GM18498 (cell line): ENCODE data around the gene PSMD13.
A peak's percentile ranks its signal among the peaks of the same experiment; 100 is the strongest.
"Not testable (repeated sequence)": the region's sequence is repeated elsewhere in the genome, so short reads cannot be mapped to it uniquely, and the experiment has no call there.

Source experiments
- ATAC-seq: cut with Tn5 transposase; IDR thresholded peaks from one replicate; pipeline ENCODE4 v1.9.1; 2021; ENCODE audit warnings: mild to moderate bottlenecking, moderate library complexity; ENCODE audit not compliant: unreplicated experiment

PSMD13 gene

DNA sequence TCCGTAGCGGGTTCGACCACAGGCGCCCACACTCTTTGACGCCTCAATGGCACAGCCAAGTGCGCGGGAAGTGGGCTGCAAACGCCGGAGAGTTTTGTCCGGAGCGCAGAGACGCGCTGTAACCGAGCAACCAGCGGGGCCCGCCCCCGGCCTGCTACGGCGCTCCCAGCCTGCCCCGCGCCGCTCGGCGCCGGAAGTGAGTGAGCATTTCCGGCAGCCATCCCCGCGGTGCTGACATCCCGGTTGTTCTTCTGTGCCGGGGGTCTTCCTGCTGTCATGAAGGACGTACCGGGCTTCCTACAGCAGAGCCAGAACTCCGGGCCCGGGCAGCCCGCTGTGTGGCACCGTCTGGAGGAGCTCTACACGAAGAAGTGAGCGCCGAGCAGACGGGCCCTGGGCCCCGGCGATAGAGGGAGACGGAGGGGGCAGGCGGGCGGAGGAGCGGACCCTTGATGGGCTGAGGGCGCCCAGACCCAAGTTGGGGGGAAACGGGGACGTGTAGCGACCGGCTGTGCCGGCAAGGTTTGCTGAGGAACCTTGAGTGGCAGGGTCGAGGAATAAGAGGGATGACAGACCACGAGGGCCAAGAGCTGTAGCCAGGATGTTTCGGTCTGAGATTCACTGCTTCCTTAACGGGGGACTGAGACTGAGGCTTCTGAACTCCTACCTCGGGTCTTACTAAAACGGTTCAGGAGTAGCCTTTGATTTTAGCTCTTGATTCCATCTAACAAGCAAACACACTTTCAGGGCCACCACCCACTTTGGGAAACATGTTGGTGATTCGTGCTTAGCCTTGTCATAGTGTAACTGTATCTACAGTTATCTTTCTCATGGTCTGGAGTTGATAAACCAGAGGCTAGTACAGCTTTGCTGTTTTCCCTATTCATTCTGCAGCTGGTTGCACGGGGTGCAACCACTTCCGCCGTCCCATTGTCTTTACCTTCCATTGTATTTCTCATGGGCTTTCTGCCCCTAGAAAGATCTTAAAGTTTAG lies at the start of gene PSMD13:
TSS of gene PSMD13 (plus strand) at position 203 of the 994 bp plus-strand sequence. CDS start at position 277, 74 bp downstream.
- ATAC-seq: peak; percentile 82

- ATAC-seq: peak; percentile 23
Measured at GRCh38 chr11:189200-189783, 47.5 kb upstream of the PSMD13 start.

- peak; percentile 80 for ATAC-seq
Measured at GRCh38 chr11:189843-190311, 46.9 kb upstream of the PSMD13 start.

GRCh38 chr11:190546-190945 lies 46.2 kb upstream of the PSMD13 start:
- not testable (repeated sequence) for ATAC-seq

DNA sequence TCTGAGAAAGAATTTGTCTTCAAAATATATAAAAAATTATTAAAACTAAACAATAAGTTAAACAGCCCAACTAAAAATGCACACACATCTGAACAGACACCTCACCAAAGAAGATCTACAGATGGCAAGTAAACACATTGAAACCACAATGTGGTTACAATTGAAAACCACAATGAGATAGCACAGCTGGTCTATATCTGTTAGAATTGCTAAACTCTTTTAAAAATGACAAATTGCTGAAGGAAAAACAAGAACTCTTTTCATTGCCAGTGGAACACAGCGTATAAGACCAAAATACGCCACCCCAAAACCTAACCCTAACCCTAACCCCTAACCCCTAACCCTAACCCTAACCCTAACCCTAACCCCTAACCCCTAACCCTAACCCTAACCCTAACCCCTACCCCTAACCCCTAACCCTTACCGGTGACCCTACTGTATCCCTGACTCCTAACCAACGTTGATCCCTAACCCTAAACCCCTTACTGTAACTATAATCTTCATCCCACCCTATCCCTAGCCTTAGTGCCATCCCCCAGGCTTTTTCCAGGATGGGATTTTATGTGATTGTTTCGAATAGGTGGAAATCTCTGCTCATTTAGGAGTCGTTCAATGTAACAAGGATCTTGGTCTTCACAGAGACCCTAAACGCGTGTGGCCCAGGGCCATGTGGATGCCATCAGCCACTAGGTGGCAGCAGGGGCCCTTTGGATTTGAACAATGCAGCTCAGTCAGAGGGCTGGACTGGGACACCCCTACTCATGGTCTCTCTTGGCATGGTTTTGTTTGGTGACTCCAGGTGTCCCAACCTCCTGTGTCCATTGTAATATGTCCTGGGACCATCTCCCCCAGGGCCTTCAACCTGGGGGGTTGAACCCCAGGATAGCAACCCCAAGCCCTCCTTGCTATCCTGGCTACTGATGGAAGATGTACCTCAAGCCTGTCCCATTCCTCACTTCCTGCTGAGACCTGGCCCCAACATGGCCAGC lies 45.0 kb upstream of the PSMD13 start:
- ATAC-seq: not testable (repeated sequence)

DNA sequence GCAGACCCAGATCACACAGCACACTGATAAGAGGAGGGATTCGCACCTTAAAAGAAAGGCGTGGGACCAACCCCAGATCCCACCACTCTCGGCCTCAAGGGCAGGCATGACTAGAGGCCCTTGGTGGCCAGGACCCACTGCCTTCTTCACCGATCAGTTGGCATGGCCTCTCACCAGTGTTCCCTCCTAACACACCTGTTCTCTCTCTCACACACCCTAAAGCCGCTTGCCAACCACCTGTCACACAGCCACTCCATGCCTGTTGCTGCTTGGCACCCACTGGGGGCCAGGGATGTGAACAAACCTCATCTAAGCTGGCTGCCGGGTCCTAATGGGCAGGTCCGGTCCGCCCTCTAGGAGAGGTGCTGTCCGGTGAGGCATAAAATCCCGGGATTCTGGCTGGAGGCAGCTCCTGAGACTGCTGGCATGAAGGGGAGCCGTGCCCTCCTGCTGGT lies 44.1 kb upstream of the PSMD13 start, which contains the start of gene SCGB1C1:
TSS of gene SCGB1C1 (plus strand) at position 405 of the 455 bp plus-strand sequence. CDS start at position 427, 22 bp downstream.
- ATAC-seq: not testable (repeated sequence)

GRCh38 chr11:193481-193880 lies 43.3 kb upstream of the PSMD13 start:
- not testable (repeated sequence) for ATAC-seq

DNA sequence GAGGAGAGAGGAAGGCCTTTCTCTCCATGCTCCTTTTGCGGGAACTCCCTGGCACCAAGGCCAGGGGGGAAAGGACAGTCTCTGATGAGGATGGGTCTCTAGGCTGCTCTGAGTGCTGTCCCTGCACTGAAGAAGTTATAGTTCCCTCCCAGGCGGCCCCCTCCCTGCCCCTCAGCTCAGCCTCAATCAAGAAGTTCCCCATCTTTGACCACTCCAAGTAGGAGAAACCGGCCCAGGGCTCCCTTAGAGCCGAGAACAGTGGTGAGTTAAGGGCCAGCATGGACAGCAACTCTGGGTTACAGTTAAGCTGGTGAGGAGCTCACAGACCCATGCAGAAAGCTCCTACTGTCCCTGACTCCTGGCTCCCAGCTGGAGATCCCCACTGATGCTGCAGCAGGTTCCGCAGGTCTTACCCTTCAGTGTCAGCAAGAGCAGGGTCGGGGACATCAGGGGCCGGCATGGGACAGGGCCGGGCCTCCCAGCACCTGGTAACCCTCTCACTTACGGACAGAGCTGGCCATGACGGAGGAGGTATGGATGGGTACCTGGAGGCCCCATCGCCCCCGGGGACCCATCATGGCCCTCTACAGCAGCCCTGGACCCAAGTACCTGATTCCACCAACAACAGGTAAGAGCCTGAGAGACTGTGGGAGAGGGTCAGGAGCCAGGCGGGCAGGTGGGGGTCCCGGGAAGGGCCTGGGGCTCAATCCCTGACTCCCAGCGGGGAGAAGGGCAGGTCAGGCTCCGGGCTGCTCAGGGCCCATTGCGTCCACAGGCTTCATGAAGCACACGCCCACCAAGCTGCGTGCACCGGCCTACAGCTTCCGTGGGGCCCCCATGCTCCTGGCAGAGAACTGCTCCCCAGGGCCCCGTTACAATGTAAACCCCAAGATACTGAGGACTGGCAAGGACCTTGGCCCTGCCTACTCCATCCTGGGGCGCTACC lies 39.7 kb upstream of the PSMD13 start:
- no peak for ATAC-seq

DNA sequence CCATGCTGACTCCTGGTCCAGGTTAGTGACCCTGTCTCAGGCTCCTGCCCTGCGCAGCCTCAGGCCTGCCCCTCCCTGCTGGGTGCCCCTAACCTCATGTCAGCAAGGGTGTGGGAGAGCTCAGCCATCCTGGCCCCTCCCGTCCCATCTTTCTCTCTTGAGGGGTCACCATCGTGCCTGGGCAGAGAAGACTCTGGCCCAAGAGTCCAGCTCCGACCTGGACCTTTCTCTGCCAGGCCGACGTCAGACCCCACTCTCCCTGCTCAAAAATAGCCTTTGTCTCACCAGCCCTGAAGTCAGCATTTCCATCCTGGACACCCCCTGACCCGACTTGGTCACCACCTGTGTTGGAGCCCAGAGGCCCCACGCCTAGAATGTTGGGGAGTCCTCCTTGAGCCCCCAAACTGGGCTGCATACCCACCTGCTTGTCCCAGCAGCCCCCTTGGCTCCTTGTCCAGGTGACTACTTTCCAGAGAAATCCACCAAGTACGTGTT lies 39.0 kb upstream of the PSMD13 start:
- ATAC-seq: no peak

DNA sequence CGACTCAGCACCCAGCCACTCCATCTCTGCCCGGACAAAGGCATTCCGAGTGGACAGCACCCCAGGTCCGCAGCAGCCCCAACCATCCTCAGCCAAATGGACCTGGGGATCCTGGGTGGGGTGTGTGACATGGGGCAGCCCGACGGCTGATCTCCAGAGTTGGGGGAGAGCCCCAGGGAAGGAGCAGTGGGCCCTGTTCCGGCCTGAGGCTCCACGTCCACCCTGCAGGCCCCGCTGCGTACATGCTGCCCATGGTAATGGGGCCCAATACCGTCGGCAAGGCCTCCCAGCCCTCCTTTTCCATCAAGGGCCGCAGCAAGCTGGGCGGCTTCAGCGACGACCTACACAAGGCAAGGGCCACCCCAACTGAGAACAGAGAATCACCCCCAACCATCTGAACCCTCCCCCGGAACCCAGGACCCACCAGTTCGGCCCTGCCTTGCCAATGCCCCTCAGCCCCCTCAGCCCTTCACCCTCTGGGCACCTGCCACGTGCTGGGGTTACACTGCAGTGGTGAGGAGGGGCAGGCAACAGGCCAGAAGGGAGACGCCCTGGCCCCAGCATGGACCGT lies 38.5 kb upstream of the PSMD13 start:
- no peak for ATAC-seq

DNA sequence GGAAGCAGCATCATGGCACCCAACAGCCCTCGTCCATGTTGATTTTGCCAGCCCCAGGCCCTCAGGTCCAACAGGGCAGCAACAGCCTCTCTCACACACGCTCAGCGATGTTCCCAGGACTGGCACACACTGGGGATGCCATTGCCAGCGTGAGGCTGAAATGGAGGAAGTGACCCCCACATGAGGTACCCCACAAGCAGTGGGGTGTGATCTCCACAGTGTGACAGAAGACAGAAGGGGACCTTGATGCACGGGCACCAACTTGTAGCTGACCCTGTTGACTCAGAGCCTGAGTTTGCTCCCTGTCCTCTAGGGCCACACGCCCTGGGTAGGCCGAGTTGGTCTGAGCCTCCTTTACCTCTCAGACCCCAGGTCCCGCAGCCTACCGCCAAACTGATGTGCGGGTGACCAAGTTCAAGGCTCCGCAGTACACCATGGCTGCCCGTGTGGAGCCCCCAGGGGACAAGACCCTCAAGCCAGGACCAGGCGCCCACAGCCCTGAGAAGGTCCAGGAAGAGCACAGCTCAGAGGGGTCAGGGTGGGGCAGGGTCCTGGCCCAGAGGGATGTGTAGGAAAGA lies 37.7 kb upstream of the PSMD13 start:
- ATAC-seq: no peak

DNA sequence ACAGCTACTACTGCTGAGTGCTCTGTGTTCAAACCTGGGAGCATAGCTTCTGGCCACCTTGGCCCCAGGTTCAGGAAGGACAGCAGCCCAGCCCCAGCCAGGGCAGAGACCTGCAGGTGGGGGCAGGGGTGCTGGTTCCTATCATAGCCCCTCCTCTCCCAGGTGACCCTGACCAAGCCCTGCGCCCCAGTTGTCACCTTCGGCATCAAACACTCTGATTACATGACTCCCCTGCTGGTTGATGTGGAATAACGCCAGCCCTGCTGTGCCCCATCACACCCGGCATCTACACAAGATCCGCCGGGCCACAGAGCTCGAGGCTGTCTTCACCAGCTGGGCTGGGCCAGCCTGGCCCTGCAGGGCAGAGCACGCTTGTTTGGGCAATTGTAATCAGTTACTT lies 37.0 kb upstream of the PSMD13 start:
- no peak for ATAC-seq

GRCh38 chr11:200224-201003 lies 36.4 kb upstream of the PSMD13 start:
- ATAC-seq: no peak

DNA sequence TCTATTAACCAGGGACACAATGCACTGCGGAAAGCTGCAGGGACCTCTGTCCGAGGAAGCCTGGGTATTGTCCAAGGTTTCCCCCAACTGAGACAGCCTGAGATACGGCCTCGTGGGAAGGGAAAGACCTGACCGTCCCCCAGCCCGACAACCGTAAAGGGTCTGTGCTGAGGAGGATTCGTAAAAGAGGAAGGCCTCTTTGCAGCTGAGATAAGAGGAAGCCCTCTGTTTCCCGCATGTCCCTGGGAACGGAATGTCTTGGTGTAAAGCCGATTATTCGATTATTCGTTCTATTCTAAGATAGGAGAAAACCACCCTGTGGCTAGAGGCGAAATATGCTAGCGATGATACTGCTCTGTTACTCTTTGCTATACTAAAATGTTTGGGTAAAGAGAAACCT lies 34.8 kb upstream of the PSMD13 start:
- ATAC-seq: no peak

DNA sequence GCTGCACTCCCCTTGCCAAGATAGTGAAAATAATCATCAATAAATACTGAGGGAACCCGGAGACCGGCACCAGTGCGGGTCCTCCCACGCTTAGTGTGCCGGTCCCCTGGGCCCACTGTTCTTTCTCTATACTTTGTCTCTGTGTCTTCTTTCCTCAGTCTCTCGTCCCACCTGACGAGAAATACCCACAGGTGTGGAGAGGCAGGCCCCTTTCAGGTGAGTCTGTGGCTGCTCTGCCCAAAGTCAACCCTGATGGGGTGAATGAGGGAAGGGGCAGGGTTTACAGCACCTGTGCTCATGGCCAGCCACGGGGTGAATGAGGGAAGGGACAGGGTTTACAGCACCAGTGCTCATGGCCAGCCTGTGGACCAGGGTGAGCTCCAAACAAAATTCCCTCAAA lies 34.3 kb upstream of the PSMD13 start:
- no peak for ATAC-seq

DNA sequence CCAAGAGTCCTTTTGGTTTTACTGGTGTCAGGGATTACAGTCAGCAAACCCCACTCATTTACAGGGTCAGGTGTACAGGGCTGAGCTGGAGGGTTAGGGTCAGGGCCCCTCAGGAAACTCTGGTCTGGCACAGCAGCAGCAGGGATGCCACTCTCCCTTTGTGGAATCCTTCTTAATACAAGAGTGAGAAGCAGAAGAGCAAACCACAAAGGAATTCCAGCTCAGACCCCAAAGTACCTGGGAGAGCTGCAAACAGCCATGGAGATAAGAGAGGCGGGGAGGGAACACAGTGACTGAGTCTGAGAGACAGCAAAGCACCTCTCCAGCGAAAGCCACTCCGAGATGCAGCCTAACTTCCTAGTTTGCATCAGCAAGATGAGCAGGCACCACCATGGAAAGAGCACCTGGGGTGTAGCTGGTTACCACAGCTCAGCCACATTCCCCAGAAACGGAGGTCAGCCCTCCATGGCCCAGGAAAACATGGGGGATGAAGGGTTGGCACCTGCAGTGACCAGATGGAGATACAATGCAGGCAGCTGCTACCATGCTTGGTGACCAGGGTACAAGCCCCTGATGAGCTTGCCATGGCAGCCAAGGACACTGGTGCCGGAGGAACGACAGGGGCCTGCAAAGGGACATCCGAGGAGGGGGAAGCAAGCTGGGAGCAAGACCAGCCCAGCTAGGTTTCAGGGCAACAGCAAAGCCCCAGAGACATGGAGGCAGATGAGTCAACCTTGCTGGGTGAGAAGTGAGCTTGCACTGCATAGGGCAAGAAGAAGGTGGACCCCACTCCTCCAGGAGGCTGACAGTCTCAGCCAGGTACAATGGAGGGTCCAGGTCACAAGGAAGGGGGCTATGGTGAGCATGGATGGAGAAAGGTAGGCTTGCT lies 33.5 kb upstream of the PSMD13 start:
- no peak for ATAC-seq
